ENCODE measurements around the gene FAM174C.

- no peak for TF ChIP-seq POLR2AphosphoS5 (IDR thresholded peaks at IDR 0.05)
- no peak for TF ChIP-seq CTCF (IDR thresholded peaks at IDR 0.05)
- no peak for TF ChIP-seq POLR2A (IDR thresholded peaks at IDR 0.05)
Measured at GRCh38 chr19:1236576-1236975, 38.8 kb upstream of the FAM174C start.
